Measurements from ENCODE around the gene RNF167. TPM values are rescaled to one million over a fixed set of nuclear protein-coding genes. Genes with fewer than 3 reads are reported as not detected.

The RNF167 gene
- total and polyA plus RNA-seq, 2 of the 13 experiments (the other 11 are each of a cell fraction or from before 2014, with no cell fraction given): 44.1 to 45.4 TPM

GRCh38 chr17:4948166-4948930, 8.3 kb downstream of the RNF167 start, which contains the start of gene PFN1 (continued):
- no peak for TF ChIP-seq FOXK1 (CRISPR knock-in tag; IDR thresholded peaks at IDR 0.05; ENCODE audit: borderline replicate concordance, low read depth)
- TF ChIP-seq ZFYVE20 (CRISPR knock-in tag; IDR thresholded peaks at IDR 0.05; ENCODE audit: borderline replicate concordance, low read depth): no peak
- no peak for TF ChIP-seq ZNF432 (CRISPR knock-in tag; IDR thresholded peaks at IDR 0.05; ENCODE audit: borderline replicate concordance)
- TF ChIP-seq HNF1B (CRISPR knock-in tag; IDR thresholded peaks at IDR 0.05): 0 out of 2 replicates have a peak, but pooled peaks have one; percentile 32
- peak; percentile 66 for TF ChIP-seq ZNF687 (CRISPR knock-in tag; IDR thresholded peaks at IDR 0.05)
- TF ChIP-seq IRX3 (CRISPR knock-in tag; IDR thresholded peaks at IDR 0.05; ENCODE audit: borderline replicate concordance, low read depth): no peak; the same call in 1 of the 2 replicates
- no peak for TF ChIP-seq TEF (CRISPR knock-in tag; IDR thresholded peaks at IDR 0.05)
- TF ChIP-seq RAD51 (IDR thresholded peaks at IDR 0.05; ENCODE audit: borderline replicate concordance): no peak
- TF ChIP-seq ZNF296 (CRISPR knock-in tag; conservative IDR thresholded peaks at IDR 0.05): no peak
- TF ChIP-seq ZNF326 (CRISPR knock-in tag; IDR thresholded peaks at IDR 0.05; ENCODE audit: borderline replicate concordance): no peak
- TF ChIP-seq GABPA (IDR thresholded peaks at IDR 0.05; ENCODE audit: low read depth, low read length): peak; percentile 56
- peak; percentile 68 for TF ChIP-seq GABPA (CRISPR knock-in tag; IDR thresholded peaks at IDR 0.05; ENCODE audit: low read depth)
- peak; percentile 74; the same call in 1 of the 2 replicates for TF ChIP-seq ZNF367 (CRISPR knock-in tag; IDR thresholded peaks at IDR 0.05; ENCODE audit: borderline replicate concordance)
- no peak for TF ChIP-seq SIN3A (IDR thresholded peaks at IDR 0.05; ENCODE audit: borderline replicate concordance, low read depth, low read length)
- TF ChIP-seq ZNF33B (CRISPR knock-in tag; IDR thresholded peaks at IDR 0.05): 0 out of 2 replicates have a peak, but pooled peaks have one; percentile 34
- TF ChIP-seq ZNF615 (CRISPR knock-in tag; IDR thresholded peaks at IDR 0.05; ENCODE audit: borderline replicate concordance): no peak
- TF ChIP-seq ZFP36L1 (CRISPR knock-in tag; IDR thresholded peaks at IDR 0.05): 0 out of 2 replicates have a peak, but pooled peaks have one; percentile 64
- peak; percentile 85; the same call in 1 of the 2 replicates for TF ChIP-seq ZNF709 (CRISPR knock-in tag; IDR thresholded peaks at IDR 0.05)
- peak; percentile 55; the same call in 1 of the 2 replicates for TF ChIP-seq EEA1 (CRISPR knock-in tag; IDR thresholded peaks at IDR 0.05; ENCODE audit: borderline replicate concordance)
- TF ChIP-seq ZNF768 (CRISPR knock-in tag; IDR thresholded peaks at IDR 0.05): peak; percentile 72; the same call in 1 of the 2 replicates
- no peak for TF ChIP-seq JUN (CRISPR knock-in tag; IDR thresholded peaks at IDR 0.05)
- peak; percentile 69 for TF ChIP-seq PHF8 (CRISPR knock-in tag; IDR thresholded peaks at IDR 0.05)

Measured in HepG2 (cell line).